BLaER1 (cell line): ENCODE measurements around the gene PGP.
"Not testable (repeated sequence)": the region's sequence is repeated elsewhere in the genome, so short reads cannot be mapped to it uniquely, and the experiment has no call there.

Source experiments
- H3K27ac ChIP-seq: shearing (Covaris generic); formaldehyde crosslinking; 2 replicates; pipeline ENCODE4 v1.8.1; 2022
- H3K27me3 ChIP-seq: shearing (Covaris generic); formaldehyde crosslinking; 2 replicates; pipeline ENCODE4 v1.8.1; 2022
- H3K36me3 ChIP-seq: shearing (Covaris generic); formaldehyde crosslinking; 2 replicates; pipeline ENCODE4 v1.8.1; 2022
- H3K4me1 ChIP-seq: shearing (Covaris generic); formaldehyde crosslinking; 2 replicates; pipeline ENCODE4 v1.8.1; 2022
- H3K4me2 ChIP-seq: shearing (Covaris generic); formaldehyde crosslinking; 2 replicates; pipeline ENCODE4 v1.8.1; 2022
- H3K4me3 ChIP-seq: shearing (Covaris generic); formaldehyde crosslinking; 2 replicates; pipeline ENCODE4 v1.8.1; 2022
- H3K9ac ChIP-seq: shearing (Covaris generic); formaldehyde crosslinking; 2 replicates; pipeline ENCODE4 v1.8.1; 2022
- H3K9me3 ChIP-seq: shearing (Covaris generic); formaldehyde crosslinking; 2 replicates; pipeline ENCODE4 v1.8.1; 2022
- H4K20me1 ChIP-seq: shearing (Covaris generic); formaldehyde crosslinking; 2 replicates; pipeline ENCODE4 v1.8.1; 2022
- Cebpa-rat ChIP-seq: shearing (Covaris generic); IDR thresholded peaks from 2 replicates; pipeline ENCODE4 v1.8.1; 2022

The PGP gene

GRCh38 chr16:2214719-2214968 lies at the start of gene PGP:
PGP (minus strand) TSS chr16:2214840; CDS start chr16:2214777, 63 bp downstream.
- Histone ChIP-seq H4K20me1 (peaks cover 39% of the 10 kb centered on the region), H3K9me3 (no peaks in the 10 kb centered on the region), H3K4me3 (peak within 1 kb of the TSS; percentile 85), H3K4me1 (peaks cover 28% of the 10 kb centered on the region), H3K4me2 (peak within 1 kb of the TSS; percentile 99), H3K9ac (peak within 1 kb of the TSS; percentile 85), H3K27ac (peak within 1 kb of the TSS; percentile 87), H3K27me3 (no peaks in the 10 kb centered on the region), H3K36me3 (peaks cover 33% of the 10 kb centered on the region)
- TF ChIP-seq Cebpa-rat: no peak

GRCh38 chr16:2263026-2263425 lies 48.4 kb upstream of the PGP start:
- Histone ChIP-seq H3K36me3 (peaks cover 81% of the 10 kb centered on the region), H4K20me1 (peaks cover 98% of the 10 kb centered on the region), H3K4me1 (peaks cover 16% of the 10 kb centered on the region)
- not testable (repeated sequence) for H3K27ac ChIP-seq, H3K27me3 ChIP-seq, H3K4me3 ChIP-seq, H3K4me2 ChIP-seq, H3K9ac ChIP-seq, H3K9me3 ChIP-seq

GRCh38 chr16:2260250-2260649 lies 45.6 kb upstream of the PGP start:
- no peak overlapping the region for H3K27ac ChIP-seq
- H3K36me3 ChIP-seq: peaks cover 100% of the 10 kb centered on the region
- H3K9me3 ChIP-seq: no peaks in the 10 kb centered on the region
- no peaks in the 10 kb centered on the region; the same call in 1 of the 2 replicates for H3K4me1 ChIP-seq
- H3K4me3 ChIP-seq: no peak overlapping the region
- no peaks in the 10 kb centered on the region for H3K27me3 ChIP-seq
- H3K9ac ChIP-seq: no peak overlapping the region
- H4K20me1 ChIP-seq: peaks cover 100% of the 10 kb centered on the region
- TF ChIP-seq Cebpa-rat: no peak
- H3K4me2 ChIP-seq: no peak overlapping the region

GRCh38 chr16:2258530-2258929 lies 43.9 kb upstream of the PGP start:
- not testable (repeated sequence) for H3K27me3 ChIP-seq, H3K4me2 ChIP-seq, H3K27ac ChIP-seq, H3K9me3 ChIP-seq, H3K4me1 ChIP-seq, H3K4me3 ChIP-seq
- H3K9ac ChIP-seq: 0 out of 2 replicates have a peak overlapping the region, but pooled peaks have one; percentile 40
- peaks cover 100% of the 10 kb centered on the region for H3K36me3 ChIP-seq
- H4K20me1 ChIP-seq: peaks cover 97% of the 10 kb centered on the region

- H3K27me3 ChIP-seq: no peaks in the 10 kb centered on the region
- no peak overlapping the region for H3K4me2 ChIP-seq
- 0 out of 2 replicates have a peak, but pooled peaks cover under 1% of the 10 kb centered on the region for H3K4me1 ChIP-seq
- no peaks in the 10 kb centered on the region for H3K9me3 ChIP-seq
- peaks cover 100% of the 10 kb centered on the region for H3K36me3 ChIP-seq
- H3K4me3 ChIP-seq: no peak overlapping the region
- no peak for TF ChIP-seq Cebpa-rat
- H3K9ac ChIP-seq: no peak overlapping the region; the same call in 1 of the 2 replicates
- H4K20me1 ChIP-seq: peaks cover 97% of the 10 kb centered on the region
- H3K27ac ChIP-seq: no peak overlapping the region
Observed at GRCh38 chr16:2257726-2258125, 43.1 kb upstream of the PGP start.

- TF ChIP-seq Cebpa-rat: no peak
- H3K9ac ChIP-seq: 0 out of 2 replicates have a peak overlapping the region, but pooled peaks have one; percentile 10
Observed at GRCh38 chr16:2256531-2257140, 42.0 kb upstream of the PGP start.

GRCh38 chr16:2253293-2253692 lies 38.7 kb upstream of the PGP start:
- H3K36me3 ChIP-seq: peaks cover 77% of the 10 kb centered on the region
- TF ChIP-seq Cebpa-rat: no peak

More at GRCh38 chr16:2256531-2257140, 42.0 kb upstream of the PGP start:
- H3K9me3 ChIP-seq: no peaks in the 10 kb centered on the region
- peaks cover 99% of the 10 kb centered on the region for H3K36me3 ChIP-seq
- H3K27ac ChIP-seq: no peak overlapping the region
- H3K4me3 ChIP-seq: no peak overlapping the region
- H3K4me1 ChIP-seq: peaks cover 11% of the 10 kb centered on the region
- H3K27me3 ChIP-seq: no peaks in the 10 kb centered on the region
- no peak overlapping the region for H3K4me2 ChIP-seq
- H4K20me1 ChIP-seq: peaks cover 97% of the 10 kb centered on the region

GRCh38 chr16:2252806-2253148 lies 38.1 kb upstream of the PGP start:
- Histone ChIP-seq H4K20me1 (peaks cover 67% of the 10 kb centered on the region), H3K36me3 (peaks cover 76% of the 10 kb centered on the region), H3K4me1 (peaks cover 30% of the 10 kb centered on the region), H3K4me3 (no peak overlapping the region), H3K27ac (no peak overlapping the region), H3K4me2 (no peak overlapping the region), H3K9ac (0 out of 2 replicates have a peak overlapping the region, but pooled peaks have one; percentile 93), H3K27me3 (no peaks in the 10 kb centered on the region), H3K9me3 (no peaks in the 10 kb centered on the region)
- no peak for TF ChIP-seq Cebpa-rat

More at GRCh38 chr16:2253293-2253692, 38.7 kb upstream of the PGP start:
- H3K27me3 ChIP-seq: no peaks in the 10 kb centered on the region
- H3K27ac ChIP-seq: no peak overlapping the region
- H3K4me3 ChIP-seq: no peak overlapping the region
- H4K20me1 ChIP-seq: peaks cover 69% of the 10 kb centered on the region
- H3K9ac ChIP-seq: no peak overlapping the region
- H3K4me1 ChIP-seq: peaks cover 30% of the 10 kb centered on the region
- H3K9me3 ChIP-seq: no peaks in the 10 kb centered on the region
- no peak overlapping the region for H3K4me2 ChIP-seq

GRCh38 chr16:2251296-2252111 lies 36.9 kb upstream of the PGP start, which contains the start of gene ECI1:
ECI1 (minus strand) TSS chr16:2251587; CDS start chr16:2251566, 21 bp downstream.
- peaks cover 76% of the 10 kb centered on the region for H3K36me3 ChIP-seq
- peak within 1 kb of the TSS; percentile 91 for H3K4me2 ChIP-seq
- H3K4me3 ChIP-seq: peak within 1 kb of the TSS; percentile 84
- peak within 1 kb of the TSS; percentile 93 for H3K9ac ChIP-seq
- no peaks in the 10 kb centered on the region for H3K27me3 ChIP-seq
- no peak for TF ChIP-seq Cebpa-rat
- H4K20me1 ChIP-seq: peaks cover 55% of the 10 kb centered on the region
- H3K4me1 ChIP-seq: peaks cover 30% of the 10 kb centered on the region
- H3K27ac ChIP-seq: peak within 1 kb of the TSS; percentile 93
- H3K9me3 ChIP-seq: no peaks in the 10 kb centered on the region

GRCh38 chr16:2250652-2251295 lies 36.1 kb upstream of the PGP start:
- Histone ChIP-seq H3K27me3 (no peaks in the 10 kb centered on the region), H3K36me3 (peaks cover 76% of the 10 kb centered on the region), H3K9ac (peak overlapping the region; percentile 93), H3K27ac (peak overlapping the region; percentile 93), H3K4me3 (peak overlapping the region; percentile 84), H3K4me1 (peaks cover 30% of the 10 kb centered on the region), H4K20me1 (peaks cover 55% of the 10 kb centered on the region), H3K4me2 (peak overlapping the region; percentile 91), H3K9me3 (no peaks in the 10 kb centered on the region)
- TF ChIP-seq Cebpa-rat: no peak
